SIG-M5 (cell line): ENCODE measurements around the gene GPAM.
"Not testable (repeated sequence)": the region's sequence is repeated elsewhere in the genome, so short reads cannot be mapped to it uniquely, and the experiment has no call there.

Experiments used
- DNase-seq: peaks from one replicate; lab custom pipeline; 2025; lab: John Stamatoyannopoulos, UW

Gene GPAM

DNA sequence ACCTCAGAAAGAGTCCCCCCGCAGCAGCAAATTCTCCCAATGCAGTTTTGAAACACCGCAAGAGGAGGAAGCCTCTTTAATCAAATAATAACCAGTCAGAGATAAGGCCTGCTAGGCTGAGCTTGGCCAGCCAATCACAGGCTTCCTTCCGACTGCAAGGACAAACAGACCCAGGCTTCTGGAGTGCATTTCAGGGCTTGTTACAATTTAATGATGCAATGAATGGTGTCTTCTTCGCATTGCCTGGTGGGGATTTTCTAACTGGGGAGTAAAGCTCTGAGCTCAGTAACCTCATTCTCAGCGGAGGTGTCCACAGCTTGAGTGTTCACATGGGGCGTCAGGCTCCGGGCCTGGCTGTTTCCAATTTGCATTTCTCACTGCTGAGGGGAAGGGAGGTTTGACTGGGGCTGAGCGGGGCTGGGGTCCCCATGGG is 31.8 kb upstream of the GPAM start:
- no peak for DNase-seq

DNA sequence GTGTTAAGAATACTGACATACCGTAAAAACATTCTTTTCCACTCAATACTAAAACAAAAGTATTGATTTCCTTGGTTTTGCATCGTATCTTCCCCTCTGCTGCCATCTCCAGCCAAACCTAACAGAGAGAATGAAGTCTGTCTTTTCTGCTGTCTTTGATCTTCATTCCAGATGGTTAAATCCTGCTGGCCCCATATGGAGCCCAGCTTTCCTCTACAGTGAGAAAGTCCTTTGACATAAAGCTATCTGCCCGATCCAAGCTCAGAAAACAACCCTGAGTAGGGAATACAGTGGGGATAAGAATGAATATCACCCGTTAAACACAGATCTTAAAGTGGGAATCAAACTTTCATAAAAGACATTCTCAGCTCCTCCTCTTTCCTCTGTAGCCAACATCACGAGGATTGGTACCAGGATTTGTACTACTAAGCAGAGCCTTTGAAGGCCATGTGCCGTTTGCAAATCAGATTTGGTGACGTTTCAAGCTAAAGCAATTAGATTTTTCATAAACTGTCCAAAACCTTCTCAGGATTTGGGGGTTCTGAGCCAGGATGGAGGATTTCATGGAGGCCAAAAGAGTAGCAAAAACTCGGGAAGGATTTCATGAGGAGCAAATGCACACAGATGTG is 30.8 kb upstream of the GPAM start:
- no peak for DNase-seq

DNA sequence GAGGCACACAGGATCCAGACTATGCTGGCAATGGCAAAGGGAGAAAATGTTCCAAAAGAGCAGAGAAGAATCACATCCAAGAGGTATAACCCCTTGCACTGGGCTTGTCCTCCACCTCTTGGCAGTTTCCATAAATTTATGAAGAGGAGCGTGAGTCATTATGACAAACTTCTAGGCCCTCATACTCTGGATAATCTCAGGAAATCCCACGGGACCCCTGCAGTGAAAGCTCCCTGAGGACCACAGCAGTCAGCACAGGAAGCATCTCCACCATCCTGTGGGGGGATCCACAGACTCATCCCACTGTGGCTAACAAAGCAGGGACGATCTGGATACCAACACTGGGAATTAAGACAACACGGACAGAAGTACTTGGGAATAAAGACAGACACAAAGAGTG is 30.3 kb upstream of the GPAM start:
- no peak for DNase-seq

DNA sequence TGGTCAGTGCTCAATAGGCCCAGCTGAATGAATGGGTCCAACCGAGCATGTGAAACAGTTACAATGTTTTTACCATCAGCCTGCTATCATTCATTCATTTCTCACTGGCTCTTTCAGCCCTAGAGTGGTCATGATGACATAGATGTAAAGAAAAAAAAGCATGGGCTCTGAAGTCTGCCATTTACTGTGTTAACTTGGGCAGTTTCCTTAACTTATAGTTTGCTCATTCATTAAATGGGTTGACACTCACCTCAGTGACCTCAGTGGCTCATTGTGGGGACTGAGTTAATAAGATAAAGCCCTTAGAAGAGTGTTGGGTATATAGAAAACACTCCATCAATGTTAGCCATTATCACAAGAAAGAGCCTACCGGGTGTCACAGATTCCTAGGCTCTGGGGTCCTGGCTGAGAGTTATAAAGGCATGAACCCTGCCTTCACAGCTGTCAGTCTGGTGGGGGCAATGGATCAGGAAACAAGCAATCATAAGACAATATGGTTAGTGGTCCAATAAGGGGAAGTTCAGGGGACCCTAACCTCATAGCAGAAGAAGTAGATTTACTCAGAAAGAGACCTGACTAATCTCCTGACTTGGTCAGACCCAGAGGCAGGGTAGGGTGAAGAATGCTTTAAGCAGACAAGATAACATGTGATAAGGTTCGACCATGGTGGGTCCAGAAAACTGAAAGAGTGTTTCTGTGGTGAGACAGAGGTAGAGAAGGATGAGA is 29.7 kb upstream of the GPAM start:
- DNase-seq, result no peak

DNA sequence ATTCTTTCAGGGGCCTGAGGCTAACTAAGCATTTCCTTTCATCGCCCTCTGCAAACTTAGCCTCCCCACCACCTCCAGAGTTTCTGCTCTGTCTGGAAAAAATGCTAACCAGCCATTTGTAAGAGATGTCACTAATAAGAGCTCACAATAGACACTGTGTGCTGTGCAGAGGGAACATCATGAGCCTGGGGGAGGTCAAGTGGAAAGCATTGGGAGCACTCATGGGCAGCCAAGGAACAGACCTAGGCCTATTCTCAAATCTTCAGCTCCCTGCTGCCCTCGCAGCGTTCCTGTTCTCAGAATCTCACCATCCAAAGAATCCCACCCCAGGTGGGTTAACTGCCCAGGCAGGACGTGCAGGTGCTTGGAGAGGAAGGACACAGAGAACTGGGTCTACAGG is 27.1 kb upstream of the GPAM start:
- DNase-seq, result no peak

DNA sequence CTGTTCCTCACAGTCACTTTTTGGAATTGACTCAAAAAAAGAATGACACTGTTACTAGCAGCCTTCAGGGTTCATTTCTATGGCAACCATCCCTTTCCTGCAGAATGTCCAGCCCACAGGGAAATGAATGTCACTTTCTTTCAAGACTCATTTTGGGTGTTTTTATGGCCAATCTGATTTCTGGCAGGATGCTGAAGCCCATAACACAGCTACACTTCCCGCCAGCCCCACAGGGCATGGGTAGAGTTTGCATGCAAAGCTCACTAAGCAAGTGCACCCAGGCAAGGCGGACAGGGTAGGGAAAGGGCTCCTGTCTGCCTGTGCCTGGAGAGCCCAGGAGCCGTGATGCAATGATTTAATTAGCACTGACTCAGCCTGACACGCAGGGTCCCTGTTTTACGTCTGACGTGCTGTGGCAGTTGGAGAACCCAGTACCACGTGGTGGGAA is 26.1 kb upstream of the GPAM start:
- no peak for DNase-seq

DNA sequence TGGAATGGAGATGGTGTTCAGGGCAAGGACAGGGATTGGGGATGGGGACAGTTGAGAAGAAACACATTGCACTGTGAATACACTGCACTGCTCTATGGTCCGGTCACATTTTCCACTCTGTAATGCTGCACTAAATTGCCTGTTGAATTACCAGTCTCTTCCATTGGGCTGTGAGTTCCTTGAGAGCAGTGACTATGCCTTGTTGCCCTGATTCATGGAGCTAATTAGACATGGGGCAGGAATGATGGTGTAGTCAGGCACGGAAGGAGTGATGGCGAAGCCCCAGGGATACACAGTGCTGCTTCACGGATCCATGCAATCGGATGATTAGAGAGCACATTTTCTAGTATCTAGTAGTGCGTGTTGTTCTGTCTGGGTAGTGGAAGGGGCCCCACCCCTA is 25.4 kb upstream of the GPAM start:
- DNase-seq, result no peak

DNA sequence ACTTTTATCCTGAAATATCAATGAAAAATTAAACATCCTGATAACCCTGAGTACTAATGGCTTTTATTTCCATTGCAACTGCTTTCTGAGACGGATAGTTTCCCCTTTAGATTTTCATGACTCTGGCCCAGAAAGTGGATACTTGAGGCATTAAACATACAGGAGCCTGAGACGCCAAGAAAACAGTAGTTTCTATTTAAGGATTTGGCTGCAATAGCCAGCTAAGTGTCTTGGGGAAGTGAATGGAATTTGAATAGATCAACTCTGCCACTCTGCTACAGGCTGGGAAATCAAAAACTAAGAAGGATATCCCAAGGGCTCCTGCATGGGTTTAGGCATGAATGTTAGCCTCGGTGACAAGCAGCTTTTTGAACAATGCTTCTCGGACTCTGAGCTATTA is 24.7 kb upstream of the GPAM start:
- no peak for DNase-seq

DNA sequence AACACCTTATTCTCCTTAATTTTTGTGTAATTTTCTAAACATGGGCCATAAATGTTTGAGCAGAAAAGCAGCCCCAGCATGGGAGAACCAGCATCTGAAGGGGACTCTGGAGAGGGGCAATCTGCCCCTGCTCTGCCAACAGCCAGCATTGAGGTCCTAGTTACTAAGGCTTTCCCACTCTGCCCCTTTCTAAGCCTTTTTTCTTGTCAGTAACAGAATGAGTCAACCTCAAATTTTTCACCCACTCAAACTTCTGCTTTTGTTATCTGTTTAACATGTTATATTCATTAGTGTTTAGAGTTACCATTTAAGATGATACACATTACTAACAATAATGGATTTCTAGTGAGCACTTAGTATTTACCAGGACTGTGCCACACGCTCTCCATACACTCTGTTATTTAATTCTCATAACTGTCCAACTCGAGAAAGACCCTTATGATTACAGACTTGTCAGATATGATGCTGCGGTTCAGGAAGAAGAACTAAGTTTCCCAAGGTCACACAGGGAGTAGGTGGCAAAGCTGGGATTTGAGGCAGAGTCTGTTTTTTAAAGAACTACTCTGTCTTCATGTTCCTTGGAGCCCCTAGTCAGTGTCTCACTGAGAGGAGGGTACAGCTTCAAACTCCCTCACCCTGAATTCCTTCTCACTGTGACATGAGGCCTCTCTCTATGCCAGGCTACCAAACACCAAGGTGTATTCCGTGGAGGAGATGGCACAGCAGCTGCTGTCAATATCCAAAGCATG is 19.9 kb upstream of the GPAM start:
- no peak for DNase-seq

DNA sequence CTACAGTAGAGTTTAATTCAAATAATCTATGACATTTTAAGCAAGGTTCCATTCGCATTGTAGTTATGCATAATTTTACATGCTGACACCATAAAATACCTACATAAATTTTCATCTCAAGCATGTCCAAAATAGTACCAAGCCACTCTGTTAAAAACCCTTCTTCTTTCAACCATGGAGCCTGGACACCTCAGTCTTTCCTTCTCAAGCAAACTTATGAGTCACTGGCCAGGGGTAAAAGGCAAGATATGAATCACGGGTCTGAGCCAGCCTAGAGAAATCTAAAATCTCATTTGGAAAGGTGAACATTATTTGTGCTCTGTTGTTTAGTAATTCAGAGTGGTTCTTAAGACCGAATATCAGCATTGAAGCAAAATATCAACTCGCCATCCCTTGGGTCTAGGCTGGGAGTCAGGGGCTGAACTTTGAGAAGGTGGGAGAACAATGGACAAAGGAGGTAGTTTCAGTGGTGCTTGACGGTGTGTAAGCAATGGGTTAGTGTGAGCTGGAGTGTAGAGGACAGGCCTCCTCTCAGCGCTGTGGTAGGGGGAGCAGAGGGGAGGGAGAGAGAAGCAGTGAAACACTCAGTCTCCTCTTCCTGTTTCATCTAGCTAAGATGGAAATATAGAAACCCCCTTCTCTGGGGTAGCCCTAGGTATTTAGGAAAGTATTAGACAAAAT is 19.1 kb upstream of the GPAM start:
- no peak for DNase-seq

DNA sequence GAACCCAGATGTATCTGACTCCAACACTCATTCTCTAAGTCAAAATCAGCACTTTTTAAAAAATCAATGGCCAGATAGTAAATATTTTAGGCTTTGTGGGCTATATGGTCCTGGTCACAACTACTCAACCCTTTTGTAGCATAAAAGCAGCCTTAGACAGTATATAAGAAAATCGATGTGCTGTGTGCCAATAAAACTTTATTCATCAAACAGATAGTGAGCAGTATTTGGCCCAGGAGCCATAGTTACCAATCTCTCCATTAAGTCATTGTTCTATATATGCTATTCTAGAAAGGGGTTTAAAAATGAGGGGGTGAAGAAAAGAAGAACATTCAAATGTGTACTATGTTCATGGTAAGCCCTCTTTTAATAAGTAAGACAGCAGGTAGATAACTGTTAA is 18.5 kb upstream of the GPAM start:
- DNase-seq, result no peak

DNA sequence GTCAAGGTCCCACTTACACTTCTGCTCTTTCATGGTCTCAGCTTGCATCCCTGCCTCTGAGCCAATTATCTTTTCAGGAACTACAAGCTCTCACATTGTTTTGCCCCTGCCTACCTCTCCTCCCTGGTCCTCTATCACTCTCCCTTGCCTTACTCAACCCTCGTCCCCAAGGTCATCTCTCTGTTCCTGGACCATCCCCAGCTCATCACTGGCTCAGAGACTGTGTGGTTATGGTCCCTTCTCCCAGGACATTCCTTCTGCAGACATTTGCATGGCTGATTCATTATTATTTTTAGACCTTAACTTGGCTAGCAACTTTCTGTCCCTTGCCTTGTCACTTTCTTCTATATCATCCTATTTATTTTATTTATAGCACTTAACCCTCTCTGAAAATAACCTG is 17.8 kb upstream of the GPAM start:
- no peak for DNase-seq

DNA sequence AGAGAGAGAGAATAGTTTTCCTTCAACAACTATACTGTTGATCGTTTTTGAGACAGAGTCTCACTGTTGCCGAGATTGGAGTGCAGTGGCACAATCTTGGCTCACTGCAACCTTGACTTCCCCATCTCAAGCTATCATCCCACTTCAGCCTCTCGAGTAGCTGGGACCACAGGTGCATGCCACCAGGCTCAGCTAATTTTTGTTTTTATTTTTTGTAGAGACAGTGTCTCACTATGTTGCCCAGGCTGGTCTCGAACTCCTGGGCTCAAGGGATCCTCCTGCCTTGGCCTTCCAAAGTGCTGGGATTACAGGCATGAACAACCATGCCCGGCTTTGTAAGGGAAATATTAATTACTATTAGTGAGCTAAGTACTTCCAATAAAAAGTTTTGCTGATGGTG is 16.7 kb upstream of the GPAM start:
- DNase-seq, result not testable (repeated sequence)

DNA sequence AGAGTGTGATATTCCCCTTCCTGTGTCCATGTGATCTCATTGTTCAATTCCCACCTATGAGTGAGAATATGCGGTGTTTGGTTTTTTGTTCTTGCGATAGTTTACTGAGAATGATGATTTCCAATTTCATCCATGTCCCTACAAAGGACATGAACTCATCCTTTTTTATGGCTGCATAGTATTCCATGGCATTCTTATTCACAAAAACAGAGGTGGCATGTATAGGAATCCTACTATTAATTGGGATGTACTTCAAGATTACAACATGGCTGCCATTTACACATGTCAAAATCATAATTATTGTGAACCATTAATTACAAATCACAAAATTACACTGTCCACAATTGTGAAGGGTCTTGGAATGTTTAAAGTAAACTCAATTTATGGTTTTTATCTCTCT is 14.1 kb upstream of the GPAM start:
- not testable (repeated sequence) for DNase-seq

DNA sequence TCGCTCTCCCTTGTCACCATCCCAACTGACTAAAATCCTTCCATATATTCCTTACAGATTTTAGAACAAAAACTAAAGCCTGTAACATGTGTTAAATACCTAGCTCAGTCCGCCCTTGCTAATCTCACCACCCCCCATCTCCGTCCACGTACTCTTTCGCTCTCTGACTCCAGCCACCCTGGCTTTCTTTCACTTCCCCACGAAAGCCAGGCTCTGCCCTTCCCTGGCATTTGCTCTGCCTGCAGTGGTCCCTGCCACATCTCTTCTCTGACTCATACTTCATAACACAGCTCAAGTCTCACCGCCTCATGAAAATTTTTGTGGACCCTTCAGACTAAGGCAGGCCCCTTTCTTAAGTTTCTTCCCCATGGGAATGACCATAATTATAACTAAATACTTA is 11.7 kb upstream of the GPAM start:
- no peak for DNase-seq

DNA sequence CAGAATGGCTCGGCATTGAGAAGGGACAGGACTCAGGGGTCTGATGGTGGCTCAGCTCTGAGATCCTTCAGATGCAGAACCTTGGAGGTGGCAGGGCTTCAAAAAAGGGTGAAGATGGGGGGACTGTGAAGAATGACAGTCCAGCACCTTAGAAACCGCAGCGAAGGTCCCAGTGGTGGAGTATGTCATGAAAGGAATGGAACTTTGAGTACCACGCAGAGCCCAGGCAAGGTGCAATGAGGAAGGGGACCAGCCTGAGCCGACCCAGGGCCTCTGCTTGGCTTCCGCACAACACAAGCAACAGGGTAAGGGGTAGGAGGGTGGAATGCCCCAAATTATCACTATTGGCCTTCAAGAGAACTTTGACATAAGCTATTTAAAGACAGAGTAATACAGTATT is 8.2 kb upstream of the GPAM start:
- no peak for DNase-seq

DNA sequence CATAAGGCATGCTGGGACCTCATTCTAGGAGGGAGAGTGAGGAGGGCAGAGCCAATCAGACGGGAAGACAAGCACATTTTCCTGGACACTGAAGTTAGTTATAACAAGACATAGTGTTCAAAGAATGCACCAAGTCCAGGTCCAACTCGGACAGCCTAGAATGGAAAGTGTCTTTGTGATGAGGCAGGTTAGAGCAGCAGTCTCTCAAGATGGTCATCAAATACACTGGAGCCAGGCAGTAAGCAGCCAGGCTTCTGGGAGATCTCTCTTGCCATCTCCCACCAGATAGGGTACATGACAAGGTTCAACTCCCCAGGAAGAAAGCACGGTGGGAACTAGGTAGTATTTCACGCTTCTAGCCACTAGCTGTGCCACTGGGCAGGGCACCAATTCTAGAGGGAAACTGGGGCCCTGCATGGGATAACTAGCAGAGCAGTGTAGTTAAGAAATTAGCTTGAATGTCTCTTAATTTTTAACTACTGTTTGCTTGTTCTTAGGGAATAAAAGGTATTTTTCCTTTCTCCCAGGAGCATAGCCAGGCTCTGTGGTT is 7.6 kb upstream of the GPAM start:
- no peak for DNase-seq

DNA sequence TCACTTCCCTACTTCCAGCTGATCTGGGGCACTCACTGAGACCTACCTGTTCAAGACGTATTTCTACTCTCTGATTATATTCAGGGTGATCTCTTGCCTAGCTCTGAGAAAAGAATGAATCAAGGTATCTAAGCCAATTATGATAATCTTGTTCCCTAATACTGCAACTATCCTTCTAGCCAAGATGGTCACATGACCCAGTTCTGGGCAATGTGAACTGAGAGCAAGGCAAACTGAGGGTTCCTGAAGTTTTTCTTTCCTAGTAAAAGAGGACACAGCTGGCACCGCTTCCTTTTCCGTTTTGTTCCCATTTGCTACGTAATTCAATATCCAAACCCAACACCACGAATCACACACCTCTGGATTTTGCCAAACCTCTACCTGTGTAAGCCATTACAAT is 5.9 kb upstream of the GPAM start:
- DNase-seq, result no peak

DNA sequence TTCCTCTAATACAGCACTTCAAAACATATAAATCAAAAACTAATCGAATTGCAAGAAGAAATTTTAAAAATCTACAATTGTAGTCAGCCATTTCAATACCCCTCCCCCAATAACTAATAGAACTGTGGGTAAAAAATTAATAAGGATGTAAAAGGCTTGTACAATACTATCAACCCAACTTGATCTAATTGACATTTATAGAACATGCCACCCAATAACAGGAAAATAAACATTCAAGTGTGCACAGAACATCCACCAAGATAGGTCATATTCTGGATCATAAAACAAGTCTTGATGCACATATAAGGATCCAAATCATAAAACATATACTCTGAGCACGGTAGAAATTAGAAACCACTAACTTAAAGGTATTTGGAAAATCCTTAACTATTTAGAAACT is 4.0 kb upstream of the GPAM start:
- no peak for DNase-seq

DNA sequence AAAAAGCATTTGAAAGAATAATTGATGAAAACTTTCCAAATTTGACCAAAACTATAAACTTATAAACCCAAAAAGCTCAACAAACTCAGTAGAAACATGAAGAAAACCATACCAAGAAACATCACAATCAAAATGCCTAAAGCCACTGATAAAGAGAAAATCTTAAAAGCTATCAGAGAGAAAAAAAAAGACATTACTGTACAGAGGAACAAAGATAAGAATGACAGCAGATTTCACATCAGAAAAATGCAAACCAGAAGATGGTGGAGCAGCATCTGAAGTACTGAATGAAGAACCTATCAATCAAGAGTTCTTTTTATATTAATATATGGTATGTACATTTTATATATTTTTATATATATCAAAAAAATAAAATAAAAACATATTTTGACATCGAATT is 2.4 kb upstream of the GPAM start:
- no peak for DNase-seq

DNA sequence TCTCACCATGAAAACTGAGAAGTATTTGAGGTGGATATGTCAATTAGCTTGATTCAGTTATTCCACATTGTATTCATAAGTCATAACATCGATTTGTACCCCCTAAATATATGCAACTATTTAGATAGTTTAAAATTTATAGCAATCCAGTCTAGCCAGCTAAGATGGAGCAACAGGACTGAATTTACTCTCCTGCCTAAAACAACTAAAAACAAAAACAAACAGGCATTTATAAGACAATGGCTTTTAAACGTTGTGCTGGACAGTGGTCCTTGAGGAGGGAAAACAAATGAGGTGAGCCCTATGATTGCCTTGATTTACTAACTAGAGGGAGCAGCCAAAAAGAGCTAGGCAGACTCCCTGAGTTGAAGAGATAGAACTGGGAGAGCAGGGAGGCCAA is 814 bp upstream of the GPAM start:
- no peak for DNase-seq

DNA sequence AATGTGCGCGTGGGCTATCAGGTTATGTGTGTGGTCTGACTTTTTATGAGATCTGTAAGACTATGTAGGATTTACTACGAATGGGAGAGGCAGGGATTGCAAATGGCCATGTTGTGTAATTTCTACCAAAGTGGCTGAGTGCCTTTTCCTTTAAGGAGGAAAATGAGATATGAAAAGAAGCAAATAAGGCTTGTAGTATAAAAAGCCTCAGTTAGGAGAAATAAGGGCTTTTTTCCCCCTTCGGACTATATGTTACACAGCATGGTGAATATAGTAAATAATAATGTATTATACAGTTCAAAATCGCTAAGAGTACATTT is 447 bp upstream of the GPAM start:
- DNase-seq, result no peak
